ENCODE data around the gene PACSIN1. TPM values are rescaled to one million over a fixed set of nuclear protein-coding genes. Genes with fewer than 3 reads are reported as not detected.

Gene PACSIN1
- total RNA-seq, 3 donors from 2014 or later (not counting 1 experiment from before 2014, with no cell fraction given) = 2.2 to 6.6 (median 3.9) TPM

GRCh38 chr6:34466242-34467185 is 638 bp downstream of the PACSIN1 start:
- Mint-ChIP-seq H3K27me3 (ENCODE audit: low read depth in 2 of 2) (peaks cover 15 to 18% of the 10 kb centered on the region in 2 donors), H3K27ac (no peak overlapping the region), H3K9me3 (no peaks in the 10 kb centered on the region), H3K4me1 (peaks cover 0 to 18% of the 10 kb centered on the region in 2 donors), H3K4me3 (no peak overlapping the region), H3K36me3 (no peaks in the 10 kb centered on the region)
- Histone ChIP-seq H3K27me3 (ENCODE audit: control insufficient read depth, insufficient read depth, low read length) (no peaks in the 10 kb centered on the region), H3K27ac (ENCODE audit: low read length) (no peak overlapping the region), H3K4me1 (ENCODE audit: control insufficient read depth, insufficient read depth, low read length) (peaks cover 40% of the 10 kb centered on the region), H3K9me3 (ENCODE audit: control insufficient read depth, insufficient read depth, low read length) (no peaks in the 10 kb centered on the region), H3K4me3 (ENCODE audit: low read length) (peak overlapping the region; percentile 30), H3K36me3 (ENCODE audit: control insufficient read depth, insufficient read depth, low read length) (no peaks in the 10 kb centered on the region)
- intact Hi-C loops (cut with micrococcal nuclease) = loop anchor here (10.0 kb wide), 1 partner anchor 738 kb away; no protein-coding TSS in a partner anchor
- ATAC-seq (no peak), DNase-seq (no peak)
- WGBS (ENCODE audit: insufficient coverage) = 68% methylated on average over 27 of the region's 28 CpGs
- no peak for TF ChIP-seq CTCF (IDR thresholded peaks at IDR 0.05)

GRCh38 chr6:34468378-34468892 is 2.6 kb downstream of the PACSIN1 start:
- no peak for ATAC-seq
- Mint-ChIP-seq H3K9me3 (no peaks in the 10 kb centered on the region), H3K27me3 (ENCODE audit: low read depth in 2 of 2) (peaks cover 12 to 15% of the 10 kb centered on the region in 2 donors), H3K36me3 (no peaks in the 10 kb centered on the region), H3K27ac (no peak overlapping the region), H3K4me1 (peaks cover 0 to 18% of the 10 kb centered on the region in 2 donors), H3K4me3 (no peak overlapping the region)
- H3K27me3 ChIP-seq (ENCODE audit: control insufficient read depth, insufficient read depth, low read length) = no peaks in the 10 kb centered on the region
- no peak overlapping the region for H3K4me3 ChIP-seq (ENCODE audit: low read length)
- H3K36me3 ChIP-seq (ENCODE audit: control insufficient read depth, insufficient read depth, low read length) = no peaks in the 10 kb centered on the region
- WGBS (ENCODE audit: insufficient coverage) = 47% methylated on average over 3 of the region's 4 CpGs
- no peaks in the 10 kb centered on the region for H3K9me3 ChIP-seq (ENCODE audit: control insufficient read depth, insufficient read depth, low read length)
- no peak overlapping the region for H3K27ac ChIP-seq (ENCODE audit: low read length)
- TF ChIP-seq CTCF (IDR thresholded peaks at IDR 0.05) = no peak
- intact Hi-C loops (cut with micrococcal nuclease) = loop anchor here (10.0 kb wide), 1 partner anchor 736 kb away; no protein-coding TSS in a partner anchor
- H3K4me1 ChIP-seq (ENCODE audit: control insufficient read depth, insufficient read depth, low read length) = peaks cover 40% of the 10 kb centered on the region
- no peak for DNase-seq

GRCh38 chr6:34469499-34469898 is 3.6 kb downstream of the PACSIN1 start:
- Histone ChIP-seq H3K27ac (ENCODE audit: low read length) (no peak overlapping the region), H3K36me3 (ENCODE audit: control insufficient read depth, insufficient read depth, low read length) (no peaks in the 10 kb centered on the region), H3K4me1 (ENCODE audit: control insufficient read depth, insufficient read depth, low read length) (peaks cover 40% of the 10 kb centered on the region), H3K27me3 (ENCODE audit: control insufficient read depth, insufficient read depth, low read length) (no peaks in the 10 kb centered on the region), H3K4me3 (ENCODE audit: low read length) (no peak overlapping the region), H3K9me3 (ENCODE audit: control insufficient read depth, insufficient read depth, low read length) (no peaks in the 10 kb centered on the region)
- intact Hi-C loops (cut with micrococcal nuclease) = loop anchor here (10.0 kb wide), 1 partner anchor 735 kb away; no protein-coding TSS in a partner anchor
- Mint-ChIP-seq H3K9me3 (no peaks in the 10 kb centered on the region), H3K27me3 (ENCODE audit: low read depth in 2 of 2) (peaks cover 7 to 12% of the 10 kb centered on the region in 2 donors), H3K4me1 (peaks cover 0 to 18% of the 10 kb centered on the region in 2 donors), H3K27ac (no peak overlapping the region), H3K36me3 (no peaks in the 10 kb centered on the region), H3K4me3 (no peak overlapping the region)
- no peak for TF ChIP-seq CTCF (IDR thresholded peaks at IDR 0.05)
- 53% methylated on average over 3 of the region's 3 CpGs for WGBS (ENCODE audit: insufficient coverage)
- DNase-seq (no peak), ATAC-seq (no peak)
